ENCODE results near the gene KCNQ2.

The KCNQ2 gene

DNA sequence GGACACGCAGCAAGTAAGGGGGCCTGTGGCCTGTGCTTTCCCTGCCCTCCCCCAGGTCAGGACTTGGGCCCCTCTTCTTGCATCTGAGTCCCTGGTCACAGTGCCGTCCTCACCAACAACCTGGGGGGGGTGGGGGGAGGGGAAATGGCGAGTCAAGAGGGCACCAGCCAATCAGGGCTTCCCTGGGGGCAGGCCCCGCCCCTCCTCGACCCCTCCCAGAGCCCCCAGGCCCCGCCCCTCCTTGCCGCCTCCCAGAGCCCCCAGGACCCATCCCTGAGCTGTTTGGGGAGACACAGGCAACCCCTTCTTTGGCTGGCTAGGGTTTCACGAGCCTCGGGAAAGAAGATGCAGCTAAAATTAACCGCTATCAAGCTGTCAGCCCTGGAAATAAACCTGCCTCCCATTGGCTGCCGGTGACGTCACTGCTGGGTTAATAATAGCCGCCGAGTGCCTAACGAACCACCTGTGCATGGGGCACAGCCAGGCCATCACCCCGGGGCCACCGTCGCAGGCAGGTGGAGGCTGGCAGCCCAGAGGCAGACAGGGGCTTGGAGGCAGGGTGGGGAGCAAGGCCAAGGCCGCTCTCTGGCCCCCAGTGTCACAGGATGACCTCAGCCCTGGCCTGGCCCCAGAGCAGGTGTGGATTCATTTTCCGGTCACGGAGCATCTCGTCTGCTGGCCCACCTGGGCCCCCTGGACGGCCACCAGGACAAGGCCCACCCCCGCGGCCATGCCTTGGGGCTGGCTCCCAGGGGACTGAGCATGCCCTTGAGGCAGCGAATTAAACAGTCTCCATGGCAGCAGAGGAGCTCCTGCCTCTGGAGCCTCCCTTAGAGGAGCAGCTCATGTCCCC is 29.6 kb upstream of the KCNQ2 start:
- DNase-seq = no peak

DNA sequence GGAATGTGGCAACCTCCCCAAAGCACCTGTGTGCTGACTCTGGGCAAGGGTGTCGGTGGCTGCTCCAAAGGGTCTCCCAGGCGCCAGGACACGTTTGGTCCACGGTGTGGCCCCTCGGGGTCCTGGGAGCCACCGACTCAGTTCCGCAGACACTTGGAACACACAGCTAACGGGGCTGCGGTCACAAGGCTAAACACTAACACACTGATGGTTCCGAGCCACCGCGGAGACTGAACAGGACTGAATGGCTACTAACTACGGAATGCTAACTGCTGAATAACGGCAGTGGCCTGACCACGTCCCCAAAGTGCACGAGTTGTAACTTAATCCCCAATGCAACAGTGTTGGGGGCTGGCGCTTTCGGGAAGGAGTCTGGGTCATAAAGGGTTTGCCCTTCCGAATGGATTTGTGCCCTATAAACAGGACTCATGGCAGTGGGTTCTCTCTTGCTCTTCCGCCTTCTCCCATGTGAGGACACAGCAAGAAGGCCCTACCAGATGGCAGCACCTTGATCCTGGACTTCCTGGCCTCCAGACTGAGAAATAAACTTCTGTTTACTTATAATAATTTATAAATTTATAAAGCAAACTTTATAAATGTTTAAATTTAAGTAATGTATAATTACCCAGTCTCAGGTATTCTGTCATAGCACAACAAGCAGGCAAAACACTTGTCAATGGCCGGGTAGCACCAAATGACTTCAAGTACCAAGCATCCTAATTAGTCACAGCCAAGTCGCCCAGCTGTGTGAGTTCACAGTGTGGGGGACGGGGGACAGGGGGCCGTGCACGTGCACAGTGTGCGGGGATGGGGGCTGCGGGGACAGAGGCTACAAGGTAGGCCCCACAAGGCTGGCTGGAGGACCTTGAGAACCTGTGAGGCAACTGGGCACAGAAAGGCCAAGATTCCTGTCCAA is 28.7 kb upstream of the KCNQ2 start:
- DNase-seq = no peak

DNA sequence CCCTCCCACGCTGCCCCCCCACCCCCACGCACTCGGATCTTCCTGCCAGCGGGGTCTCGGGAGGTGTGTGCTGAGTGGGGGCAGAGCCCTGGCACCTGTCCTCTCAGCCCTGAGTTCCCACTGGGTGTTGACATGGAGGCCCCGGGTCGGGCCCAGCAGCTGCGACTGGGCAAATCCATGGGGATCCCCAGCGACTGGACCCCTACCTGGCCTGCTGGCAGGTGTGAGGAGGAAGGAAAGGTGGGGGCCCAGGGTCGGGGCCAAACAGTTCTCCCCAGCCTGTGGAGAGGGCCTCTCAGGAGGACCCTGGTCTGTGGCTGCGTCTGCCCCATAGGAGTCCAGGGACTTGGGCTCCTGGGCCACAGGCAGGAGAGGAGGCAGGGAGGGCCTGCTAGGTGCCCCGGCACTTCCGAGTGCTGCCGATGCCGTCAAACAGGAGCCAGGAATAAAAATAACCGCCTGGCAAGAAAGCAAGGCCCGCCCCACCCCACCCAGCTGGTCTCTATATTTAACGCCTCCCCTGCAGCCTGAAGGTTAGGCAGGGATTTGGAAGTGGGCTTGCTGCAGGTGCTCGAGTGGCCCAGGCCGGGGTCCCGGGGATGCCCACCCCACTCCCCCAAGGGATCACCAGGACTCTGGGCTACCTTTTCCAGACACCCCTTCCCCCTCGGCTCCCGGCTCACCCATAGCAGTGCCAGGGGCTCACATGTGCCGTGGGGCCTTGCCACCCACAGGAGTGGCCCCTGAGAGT is 27.9 kb upstream of the KCNQ2 start:
- no peak for DNase-seq

DNA sequence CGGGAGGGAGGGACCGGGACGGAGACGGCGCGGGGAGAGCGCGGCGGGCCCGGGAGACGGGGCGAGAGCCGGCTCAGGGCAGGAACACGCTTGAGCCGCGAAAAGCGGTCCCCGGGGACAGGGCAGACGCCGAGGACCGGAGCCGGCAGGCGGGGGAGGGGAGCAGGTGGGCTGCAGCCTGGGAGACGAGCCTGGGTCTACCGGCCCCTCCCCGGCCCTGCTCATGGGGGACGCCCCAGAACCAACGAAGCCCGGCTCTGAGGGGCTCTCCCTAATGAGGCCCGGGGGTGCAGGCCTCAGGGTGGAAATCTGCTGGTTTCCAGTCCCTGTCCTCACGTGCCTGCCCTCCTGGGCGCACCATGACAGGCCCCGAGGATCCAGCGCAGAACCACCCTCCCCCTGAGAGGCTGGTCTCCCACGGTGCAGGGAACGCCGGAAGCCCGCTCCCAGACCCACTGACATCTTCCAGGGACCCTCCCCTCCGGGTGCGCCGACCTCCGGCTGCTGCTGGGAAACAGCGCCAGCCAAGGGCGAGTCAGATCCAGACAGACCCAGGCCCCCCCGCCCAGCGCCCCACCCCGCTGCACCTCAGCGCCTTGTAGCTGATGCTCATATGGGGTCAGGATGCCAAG is 27.0 kb upstream of the KCNQ2 start:
- no peak for DNase-seq

DNA sequence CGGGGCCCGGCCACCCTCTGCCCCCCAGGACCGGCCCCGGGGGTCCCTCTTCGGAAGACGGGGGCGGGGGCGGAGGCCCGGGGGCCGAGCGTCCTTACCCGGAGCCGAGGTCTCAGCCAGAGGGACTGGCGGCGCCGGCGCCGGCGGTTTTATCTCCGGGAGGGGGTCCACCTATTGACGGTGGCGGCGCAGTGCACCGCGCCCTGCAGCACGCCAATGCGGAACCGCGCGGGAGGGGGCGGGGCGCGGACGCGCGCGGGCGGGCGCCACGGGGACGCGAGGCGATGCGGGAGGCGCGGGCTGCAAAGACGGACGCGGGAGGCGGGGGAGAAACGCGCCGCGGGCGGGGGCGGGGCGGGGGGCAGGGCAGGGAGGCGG is 26.5 kb upstream of the KCNQ2 start, which contains the start of gene EEF1A2:
Gene EEF1A2, minus strand, starts transcription at position 124 of the 378 bp plus-strand sequence. CDS start 1,320 bp downstream, outside the sequence.
- DNase-seq = no peak

DNA sequence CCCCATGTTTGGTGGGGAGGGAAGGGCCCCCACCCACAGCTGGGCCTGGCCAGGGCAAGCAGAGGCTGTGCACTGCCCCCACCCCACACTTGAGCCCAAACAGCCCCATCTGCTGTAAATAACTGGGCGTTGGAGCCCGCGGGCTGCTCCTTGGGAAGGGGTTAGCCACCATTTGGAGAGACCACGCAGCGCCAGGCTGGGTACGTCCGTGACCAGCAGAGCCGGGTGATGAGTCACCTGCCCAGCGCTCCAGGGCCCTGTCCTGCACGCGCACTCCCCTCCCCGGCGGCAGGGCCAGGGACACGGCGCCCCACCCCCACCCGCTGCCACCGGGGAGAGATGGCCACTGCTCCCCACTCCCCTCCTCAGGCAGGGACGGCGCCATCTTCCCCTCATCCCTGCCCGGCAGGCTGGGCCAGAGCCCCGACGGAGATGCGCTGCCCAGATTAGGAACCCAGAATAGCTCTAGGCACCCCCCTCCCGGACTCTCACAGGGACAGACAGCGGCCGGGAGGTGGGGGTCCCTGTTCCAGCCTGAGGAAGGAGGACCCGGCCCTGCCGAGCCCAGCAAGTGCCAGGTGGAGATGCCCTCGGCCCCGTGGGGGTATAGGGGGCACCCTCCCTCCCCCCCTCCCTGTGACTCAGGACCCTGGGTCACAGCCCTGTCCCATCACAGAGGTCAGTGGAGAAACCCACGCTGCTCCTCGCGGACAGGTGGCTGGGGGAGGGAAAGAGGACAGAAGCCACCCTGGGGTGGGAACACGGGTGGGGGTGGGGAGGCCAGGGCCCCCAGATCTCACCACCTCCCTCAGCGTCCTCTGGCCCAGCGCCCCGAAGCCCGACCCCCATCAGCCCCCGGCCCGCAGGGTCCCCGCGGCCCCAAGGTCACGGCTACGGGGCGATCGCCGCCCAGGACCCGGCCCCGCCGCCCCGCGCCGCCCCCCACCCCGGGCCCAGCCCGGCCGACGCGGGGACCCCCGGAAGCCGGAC is 25.8 kb upstream of the KCNQ2 start:
- no peak for DNase-seq

DNA sequence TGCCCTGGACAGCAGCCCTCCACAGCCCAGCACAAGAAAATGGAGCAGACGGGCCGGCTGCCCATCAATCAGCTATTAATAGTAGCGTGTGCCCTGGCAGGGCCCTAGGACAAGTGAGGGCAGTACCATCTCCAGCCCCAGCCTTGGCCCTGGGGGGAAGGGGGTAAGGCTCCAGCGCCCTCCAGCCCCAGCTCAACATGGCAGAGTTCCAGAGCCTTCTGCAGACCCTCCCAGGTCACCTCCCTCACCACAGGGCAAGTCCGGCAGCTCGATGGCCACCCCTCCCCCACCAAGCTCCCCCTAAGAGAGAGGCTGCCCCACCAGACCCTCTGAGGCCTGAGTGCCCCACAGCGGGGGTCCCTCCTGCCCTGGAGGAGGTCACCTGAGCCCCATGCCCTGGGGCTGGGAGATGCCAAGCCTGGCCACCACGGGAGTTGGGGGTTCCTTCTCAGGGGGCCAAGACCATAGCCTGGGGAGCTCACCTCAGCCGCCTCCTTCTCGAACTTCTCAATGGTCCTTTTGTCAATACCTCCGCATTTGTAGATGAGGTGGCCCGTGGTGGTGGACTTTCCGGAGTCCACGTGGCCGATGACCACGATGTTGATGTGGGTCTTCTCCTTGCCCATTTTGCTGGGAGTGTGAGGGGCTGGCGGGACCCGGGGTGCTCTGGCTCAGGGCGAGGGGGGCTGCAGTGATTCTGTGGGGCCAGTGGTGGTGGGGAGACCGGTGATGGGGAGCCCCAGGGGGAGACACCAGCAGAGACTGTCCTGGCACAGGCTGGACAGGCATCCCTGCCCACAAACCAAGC is 24.9 kb upstream of the KCNQ2 start:
- no peak for DNase-seq

DNA sequence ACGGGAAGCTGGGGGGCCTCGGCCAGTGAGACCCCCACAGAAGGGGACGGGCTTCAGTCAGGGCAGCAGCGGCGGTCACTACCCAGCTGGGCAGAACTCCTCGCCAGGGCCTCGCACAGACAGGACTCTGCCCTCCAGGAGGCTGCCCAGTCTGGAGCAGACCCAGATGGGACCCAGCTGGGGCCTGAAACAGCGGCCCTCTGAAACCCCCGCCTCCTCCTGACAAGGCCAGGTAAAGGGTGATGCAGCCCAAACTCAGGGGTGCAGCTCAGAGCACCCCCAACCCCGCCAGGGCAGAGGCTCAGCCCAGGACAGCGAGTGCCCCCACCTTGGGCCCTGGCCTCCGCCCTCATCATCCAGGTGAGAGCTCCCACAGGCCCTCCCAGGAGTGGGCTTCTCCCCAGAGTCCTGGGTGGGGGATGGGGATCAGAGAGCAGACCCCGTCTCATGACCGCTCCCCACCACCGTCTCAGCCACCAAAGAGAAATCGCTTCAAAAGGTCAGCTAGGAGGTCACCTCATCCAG is 24.2 kb upstream of the KCNQ2 start:
- DNase-seq = no peak

DNA sequence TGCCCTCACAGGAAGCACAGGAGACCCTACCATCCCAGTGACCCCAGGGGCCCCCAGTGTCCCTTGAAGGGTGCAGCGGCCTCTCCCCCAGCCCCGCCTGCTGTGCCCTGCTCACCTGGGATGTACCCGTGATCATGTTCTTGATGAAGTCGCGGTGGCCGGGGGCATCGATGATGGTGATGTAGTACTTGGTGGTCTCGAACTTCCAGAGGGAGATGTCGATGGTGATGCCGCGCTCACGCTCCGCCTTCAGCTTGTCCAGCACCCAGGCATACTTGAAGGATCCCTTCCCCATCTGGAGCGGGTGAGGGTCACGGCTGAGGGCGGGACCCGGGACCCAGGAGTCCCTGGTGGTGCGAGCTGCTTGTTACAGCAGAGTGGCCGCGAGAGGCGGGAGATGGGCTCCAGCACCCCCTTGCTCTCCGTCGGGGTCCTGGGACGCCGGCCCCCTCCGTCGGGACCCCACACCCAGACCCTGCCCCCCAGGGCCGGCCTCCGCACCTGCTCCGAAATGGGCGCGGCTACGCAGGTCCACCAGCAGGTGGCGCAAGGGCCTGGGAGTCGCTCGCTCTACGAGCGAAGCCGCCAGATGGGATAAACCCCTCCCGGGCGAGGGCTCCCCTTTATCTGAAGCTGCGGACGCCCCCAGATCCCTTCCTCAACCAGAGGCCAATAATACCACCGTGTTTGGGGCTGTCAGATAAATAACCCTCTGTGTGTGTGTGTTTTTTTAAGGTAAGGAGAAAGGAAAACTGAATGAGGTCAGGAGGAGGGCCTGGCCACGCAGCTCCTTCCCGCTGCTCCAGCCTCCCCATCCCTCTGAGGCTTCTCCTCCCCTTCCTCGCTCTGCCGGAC is 23.5 kb upstream of the KCNQ2 start:
- DNase-seq = peak; percentile 82

DNA sequence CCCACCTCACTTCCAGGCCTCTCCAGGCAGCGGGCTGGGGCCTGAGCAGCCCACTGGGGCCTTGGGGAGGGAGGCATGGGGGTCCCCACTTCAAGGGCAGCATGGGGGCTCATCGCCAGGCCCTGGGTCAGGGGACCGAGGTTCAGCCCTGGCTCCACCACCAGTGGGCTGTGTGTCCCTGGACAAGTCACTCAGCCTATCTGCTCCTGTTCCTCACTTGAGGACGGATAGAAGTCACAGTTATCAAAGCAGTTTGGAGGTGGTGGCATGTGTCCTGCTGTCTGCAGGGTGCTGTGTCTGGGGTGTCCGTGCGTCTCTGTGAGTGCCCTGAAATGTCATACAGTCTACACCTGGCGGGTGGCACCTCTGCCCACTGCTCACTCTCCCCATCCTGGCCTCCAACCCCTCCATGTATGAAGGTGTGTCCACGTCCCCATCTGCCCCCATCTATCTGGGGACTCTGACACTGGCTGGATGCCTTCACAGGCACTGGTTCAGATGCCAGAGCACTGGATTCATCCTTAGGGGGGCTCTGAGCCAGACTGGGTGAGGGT is 22.8 kb upstream of the KCNQ2 start:
- DNase-seq = no peak

DNA sequence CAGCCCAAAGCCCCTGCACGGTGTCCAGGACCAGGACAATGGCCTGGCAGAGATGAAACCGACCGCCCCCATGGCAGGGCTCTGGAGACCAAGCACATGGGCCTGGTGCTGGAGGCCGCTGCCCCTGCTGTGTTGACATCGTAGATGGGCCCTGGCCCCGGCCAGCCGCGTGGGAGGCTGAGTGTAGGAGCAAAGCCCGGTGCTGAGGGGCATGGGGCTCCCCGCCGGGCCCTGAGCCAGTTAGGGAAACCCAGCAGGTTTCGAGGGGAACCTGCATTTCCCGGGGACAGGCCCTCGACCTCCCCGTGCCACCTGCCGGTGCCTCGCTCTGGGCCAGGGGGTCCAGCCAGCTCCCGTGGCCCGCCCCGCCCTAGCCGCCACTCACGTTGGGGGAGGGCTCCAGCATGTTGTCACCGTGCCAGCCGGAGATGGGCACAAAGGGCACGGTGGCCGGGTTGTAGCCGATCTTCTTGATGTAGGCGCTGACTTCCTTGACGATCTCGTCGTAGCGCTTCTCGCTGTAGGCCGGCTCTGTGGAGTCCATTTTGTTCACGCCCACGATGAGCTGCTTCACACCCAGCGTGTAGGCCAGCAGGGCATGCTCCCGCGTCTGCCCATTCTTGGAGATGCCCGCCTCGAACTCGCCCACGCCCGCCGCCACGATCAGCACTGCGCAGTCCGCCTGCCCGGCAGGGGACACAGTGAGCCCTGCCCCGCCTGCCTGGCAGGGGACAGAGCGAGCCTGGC is 22.1 kb upstream of the KCNQ2 start:
- DNase-seq = no peak

DNA sequence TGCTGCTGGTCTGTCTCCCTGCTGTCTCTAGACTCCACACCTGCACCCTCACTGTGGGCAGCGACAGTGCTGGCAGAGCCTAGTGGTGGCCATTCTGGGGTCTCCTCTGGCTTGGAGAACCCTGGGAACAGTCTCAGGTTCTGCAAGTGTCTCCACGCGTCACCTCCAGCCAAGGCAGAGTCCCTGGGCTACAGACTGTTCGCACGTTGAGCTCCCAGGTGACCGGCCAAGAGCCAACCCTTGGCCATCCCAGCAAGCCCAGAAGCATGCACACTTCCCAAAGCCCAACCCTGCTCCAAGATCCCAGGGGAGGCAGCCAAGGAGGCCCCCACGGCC is 21.6 kb upstream of the KCNQ2 start:
- DNase-seq = no peak

DNA sequence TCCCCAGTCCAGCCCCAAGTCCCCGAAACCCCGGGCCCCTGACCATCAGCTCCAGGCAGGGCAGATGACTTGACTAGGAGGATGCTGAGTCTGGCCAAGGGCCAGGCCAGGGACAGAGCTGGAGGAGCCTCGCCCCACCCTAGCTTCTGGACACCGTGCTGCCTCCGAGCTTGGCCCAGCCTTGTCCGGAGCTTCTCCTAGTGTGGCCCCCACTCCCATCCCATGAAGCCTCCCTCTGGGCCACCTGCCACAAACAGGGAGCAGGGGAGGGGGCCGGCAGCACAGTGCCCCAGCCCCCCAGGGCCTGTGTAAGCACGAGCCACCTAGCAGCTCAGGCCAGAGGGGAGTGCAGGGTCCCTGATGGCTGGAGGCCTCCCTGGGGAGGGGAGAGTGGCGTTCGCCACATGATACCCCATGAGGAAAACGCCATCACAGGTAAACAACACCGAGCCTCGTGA is 21.1 kb upstream of the KCNQ2 start:
- no peak for DNase-seq

DNA sequence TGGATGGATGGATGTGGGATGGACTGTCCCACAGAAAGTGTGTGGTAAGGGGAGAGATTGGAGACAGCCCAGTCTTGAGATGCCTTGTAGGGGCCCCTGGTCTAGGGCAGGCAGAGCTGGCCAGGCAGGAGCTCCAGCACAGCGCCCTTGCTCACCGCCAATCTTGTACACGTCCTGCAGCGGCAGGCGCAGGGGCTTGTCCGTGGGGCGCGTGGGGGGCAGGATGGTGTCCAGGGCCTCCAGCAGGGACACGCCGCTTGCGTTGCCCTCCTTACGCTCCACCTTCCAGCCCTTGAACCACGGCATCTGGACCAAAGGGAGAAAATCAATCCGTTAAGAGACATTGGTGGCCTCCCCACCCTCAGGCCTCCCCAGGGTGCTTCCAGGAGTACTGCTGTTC is 20.5 kb upstream of the KCNQ2 start:
- no peak for DNase-seq

DNA sequence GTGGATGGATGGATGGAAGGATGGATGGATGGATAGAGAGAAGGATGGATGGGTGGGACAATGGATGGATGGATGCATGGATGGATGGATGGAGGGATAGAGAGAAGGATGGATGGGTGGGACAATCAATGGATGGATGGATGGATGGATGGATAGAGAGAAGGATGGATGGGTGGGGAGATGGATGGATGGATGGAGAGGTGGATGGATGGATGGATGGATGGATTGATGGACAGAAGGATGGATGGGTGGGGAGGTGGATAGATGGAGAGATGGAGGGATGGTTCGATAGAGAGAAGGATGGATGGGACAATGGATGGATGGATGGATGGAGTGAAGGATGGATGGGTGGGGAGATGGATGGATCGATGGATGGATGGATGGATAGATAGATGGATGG is 20.1 kb upstream of the KCNQ2 start:
- DNase-seq = no peak

DNA sequence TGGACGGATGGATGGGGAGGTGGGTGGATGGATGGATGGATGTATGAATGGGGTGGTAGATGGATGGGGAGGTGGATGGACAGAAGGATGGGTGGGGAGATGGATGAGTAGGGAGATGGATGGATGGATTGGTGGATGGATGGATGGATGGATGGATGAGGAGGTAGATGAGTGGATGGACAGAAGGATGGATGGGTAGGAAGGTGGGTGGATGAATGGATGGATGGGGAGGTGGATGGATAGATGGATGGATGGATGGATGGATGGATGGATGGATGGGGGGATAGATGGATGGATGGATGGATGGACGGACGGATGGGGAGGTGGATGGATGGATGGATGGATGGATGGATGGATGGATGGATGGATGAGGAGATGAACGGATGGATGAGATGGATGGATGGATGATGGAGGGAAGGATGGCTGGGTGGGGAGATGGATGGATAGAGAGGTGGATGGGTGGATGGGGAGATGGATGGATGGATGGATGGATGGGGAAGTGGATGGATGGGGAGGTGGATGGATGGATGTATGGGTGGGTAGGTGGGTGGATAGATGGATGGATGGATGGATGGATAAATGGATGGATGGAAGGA is 19.3 kb upstream of the KCNQ2 start:
- DNase-seq = no peak

DNA sequence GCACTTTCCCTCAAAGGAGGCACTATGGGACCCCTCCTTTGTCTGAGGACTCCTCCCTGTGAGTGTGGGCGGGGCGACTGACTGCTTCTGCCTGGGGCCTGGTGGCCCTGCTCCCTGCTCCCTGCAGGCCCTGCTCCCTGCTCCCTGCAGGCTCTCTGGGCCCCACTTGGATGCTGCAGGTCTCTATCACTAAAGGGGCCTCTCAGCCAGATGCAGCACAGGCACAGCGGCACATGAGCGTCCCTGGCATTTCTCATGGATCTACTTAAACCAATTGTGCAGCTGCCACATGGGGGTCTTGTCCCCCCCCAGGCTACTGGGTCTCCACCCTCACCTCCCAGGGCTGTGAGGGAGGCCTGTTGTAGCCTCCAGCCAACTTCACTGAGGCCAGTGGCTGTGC is 18.6 kb upstream of the KCNQ2 start:
- no peak for DNase-seq

DNA sequence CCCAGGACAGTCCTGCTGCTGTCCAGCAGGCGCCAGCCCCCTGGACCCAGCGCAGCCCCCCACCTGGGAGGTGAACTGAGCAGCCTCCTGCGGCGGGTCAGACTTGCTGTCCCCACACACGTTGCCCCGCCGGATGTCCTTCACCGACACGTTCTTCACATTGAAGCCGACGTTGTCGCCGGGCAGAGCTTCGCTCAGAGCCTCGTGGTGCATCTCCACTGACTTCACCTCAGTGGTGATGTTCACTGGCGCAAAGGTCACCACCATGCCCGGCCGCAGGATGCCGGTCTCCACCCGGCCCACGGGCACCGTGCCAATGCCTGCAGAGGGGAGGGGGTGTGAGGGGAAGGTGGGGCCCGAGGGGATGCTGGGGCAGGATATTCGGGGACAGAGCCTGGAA is 18.0 kb upstream of the KCNQ2 start:
- DNase-seq = no peak
